ENCODE data around the gene ASF1B. TPM values are rescaled to one million over a fixed set of nuclear protein-coding genes. Genes with fewer than 3 reads are reported as not detected.

The ASF1B gene
- total and polyA plus RNA-seq, 2 experiments from 2014 or later, result 33.3 to 36.9 TPM

DNA sequence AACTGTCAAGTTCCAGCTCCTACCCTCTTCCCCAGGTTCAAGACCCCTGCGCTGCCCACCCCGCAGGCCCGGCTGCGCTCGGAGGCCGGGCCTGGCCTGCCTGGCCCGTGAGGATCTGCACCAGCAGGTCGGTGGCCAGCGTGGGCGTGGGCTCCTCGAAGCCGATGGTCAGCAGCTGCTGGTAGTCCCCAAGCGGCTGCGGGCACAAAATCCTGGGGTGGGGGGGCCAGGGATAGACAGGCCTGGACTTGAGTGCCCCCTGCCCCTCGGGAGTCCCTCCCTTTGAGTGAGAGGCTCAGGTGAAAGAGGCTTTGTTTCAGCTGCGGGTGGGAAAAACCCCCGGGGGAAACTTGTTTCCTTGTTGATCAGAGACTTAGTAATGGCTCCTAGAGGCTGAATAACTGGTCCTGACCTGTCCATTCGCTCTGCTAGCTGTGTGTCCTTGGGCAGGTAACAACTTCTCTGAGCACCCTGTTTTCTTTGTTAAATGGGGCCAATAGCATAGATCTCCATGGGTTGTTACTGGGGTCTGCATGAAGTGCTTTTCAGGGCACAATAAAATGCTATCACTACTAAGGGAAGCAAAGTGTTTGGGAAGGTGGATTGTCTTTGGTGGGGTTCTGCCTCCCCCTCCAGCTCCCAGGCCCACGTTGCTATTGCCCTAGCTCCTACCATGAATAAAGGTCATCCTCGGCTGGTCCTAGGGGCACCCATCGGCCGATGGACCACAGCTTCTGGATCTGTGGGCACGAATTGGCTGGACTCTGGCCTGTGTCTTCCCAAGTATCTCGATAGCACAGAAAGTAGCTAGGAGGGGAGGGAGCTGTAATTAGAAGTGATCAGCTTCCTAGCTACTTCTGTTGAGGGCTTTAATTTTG lies 54.4 kb downstream of the ASF1B start:
- Histone ChIP-seq H3K9me2 (ENCODE audit: insufficient read depth) (no peaks in the 10 kb centered on the region), H3F3A (replicated peaks; ENCODE audit: low read depth) (peaks cover 17% of the 10 kb centered on the region; the same call in 1 of the 2 replicates), H4K20me1 (replicated peaks; ENCODE audit: insufficient read depth) (no peaks in the 10 kb centered on the region), H3K79me2 (replicated peaks; ENCODE audit: insufficient read depth) (no peaks in the 10 kb centered on the region), H3K4me2 (peak overlapping the region; percentile 72), H3K27ac (ENCODE audit: low read depth) (no peak overlapping the region), H3K27me3 (ENCODE audit: insufficient read depth) (peaks cover 35% of the 10 kb centered on the region), H3K36me3 (ENCODE audit: insufficient read depth) (no peaks in the 10 kb centered on the region), H2AFZ (no peak overlapping the region), H3K4me1 (ENCODE audit: insufficient read depth) (peaks cover 10% of the 10 kb centered on the region; the same call in 1 of the 2 replicates), H3K4me3 (peak overlapping the region; percentile 50)
- Mint-ChIP-seq H3K4me3 (peak overlapping the region; percentile 95), H3K27ac (0 out of 2 replicates have a peak overlapping the region, but pooled peaks have one; percentile 75), H3K4me1 (peaks cover 3% of the 10 kb centered on the region; the same call in 1 of the 3 replicates), H3K36me3 (ENCODE audit: low read depth) (no peaks in the 10 kb centered on the region), H3K27me3 (ENCODE audit: insufficient read depth, low read depth, poor library complexity) (peaks cover 5% of the 10 kb centered on the region), H3K9me3 (no peaks in the 10 kb centered on the region)
- no peak for DNase-seq (ENCODE audit: low spot score)
- ATAC-seq, result peak; percentile 16
- TF ChIP-seq POLR2AphosphoS5 (IDR thresholded peaks at IDR 0.05; ENCODE audit: low read depth), result 0 out of 2 replicates have a peak, but pooled peaks have one; percentile 4
- TF ChIP-seq CTCF (conservative IDR thresholded peaks at IDR 0.05; ENCODE audit: low read depth in 2 of 2), result no peak

DNA sequence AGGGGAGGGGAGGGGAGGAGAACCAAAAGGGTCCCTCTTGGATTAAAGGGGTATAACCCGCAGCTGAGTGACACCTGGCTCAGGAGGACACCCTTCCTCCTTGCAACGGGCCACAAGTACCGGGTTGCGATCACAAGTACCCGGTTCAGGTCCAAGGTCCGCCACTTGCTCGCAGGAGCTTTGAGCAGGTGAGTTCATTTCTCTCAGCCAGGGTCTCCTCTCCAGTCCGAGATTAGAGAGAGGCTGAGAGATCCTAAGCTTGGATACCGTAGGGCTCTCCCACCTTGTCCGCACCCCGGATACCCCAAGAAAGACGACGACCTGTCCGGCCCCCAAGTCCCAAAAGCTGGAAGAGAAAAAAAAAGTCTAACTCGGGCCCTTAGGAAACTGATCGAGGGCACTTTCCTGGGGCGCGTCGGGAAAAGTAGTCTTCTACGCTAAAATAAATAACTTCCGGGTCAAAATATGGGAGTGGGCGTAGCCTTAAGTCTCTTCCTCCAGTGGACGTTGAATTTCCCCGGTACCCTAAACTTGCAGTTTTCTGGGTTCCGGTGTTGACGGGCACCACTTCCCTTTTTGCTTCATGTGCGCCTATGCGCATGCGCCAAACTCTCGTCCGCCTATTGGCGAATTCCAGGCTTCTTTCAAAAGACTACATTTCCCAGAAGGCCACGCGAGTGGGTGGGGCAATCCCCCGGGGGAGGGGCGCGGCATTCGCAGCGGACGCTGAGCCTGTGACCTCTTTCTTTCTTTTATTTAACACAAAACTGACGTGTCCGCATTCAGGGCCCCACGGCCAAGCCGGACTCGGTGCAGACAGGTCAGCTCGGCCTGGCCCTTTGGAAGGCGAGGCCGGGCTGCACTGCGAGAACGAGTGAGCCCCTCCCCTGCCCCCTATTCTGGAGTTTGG lies 55.2 kb downstream of the ASF1B start:
- peaks cover 9% of the 10 kb centered on the region for H3K27me3 Mint-ChIP-seq (ENCODE audit: insufficient read depth, low read depth, poor library complexity)
- Histone ChIP-seq H2AFZ (no peak overlapping the region), H3K4me1 (ENCODE audit: insufficient read depth) (peaks cover 10% of the 10 kb centered on the region; the same call in 1 of the 2 replicates), H3K79me2 (replicated peaks; ENCODE audit: insufficient read depth) (no peaks in the 10 kb centered on the region), H3K4me2 (peak overlapping the region; percentile 72), H3K27ac (ENCODE audit: low read depth) (no peak overlapping the region), H3F3A (replicated peaks; ENCODE audit: low read depth) (peaks cover 12% of the 10 kb centered on the region; the same call in 1 of the 2 replicates), H4K20me1 (replicated peaks; ENCODE audit: insufficient read depth) (no peaks in the 10 kb centered on the region), H3K4me3 (peak overlapping the region; percentile 54), H3K36me3 (ENCODE audit: insufficient read depth) (no peaks in the 10 kb centered on the region), H3K9me2 (ENCODE audit: insufficient read depth) (no peaks in the 10 kb centered on the region), H3K27me3 (ENCODE audit: insufficient read depth) (peaks cover 37% of the 10 kb centered on the region)
- no peaks in the 10 kb centered on the region for H3K9me3 Mint-ChIP-seq
- H3K27ac Mint-ChIP-seq, result peak overlapping the region; percentile 90
- DNase-seq (ENCODE audit: low spot score) (peak; percentile 100), ATAC-seq (peak; percentile 85)
- H3K4me3 Mint-ChIP-seq, result peak overlapping the region; percentile 95
- H3K36me3 Mint-ChIP-seq (ENCODE audit: low read depth), result no peaks in the 10 kb centered on the region
- TF ChIP-seq CTCF (conservative IDR thresholded peaks at IDR 0.05; ENCODE audit: low read depth in 2 of 2) (no peak), CREB1 (CRISPR knock-in tag; IDR thresholded peaks at IDR 0.05; ENCODE audit: low read depth) (peak; percentile 82), ETS1 (IDR thresholded peaks at IDR 0.05) (peak; percentile 98), POLR2AphosphoS5 (IDR thresholded peaks at IDR 0.05; ENCODE audit: low read depth) (peak; percentile 35; the same call in 1 of the 2 replicates)
- H3K4me1 Mint-ChIP-seq, result peaks cover 3% of the 10 kb centered on the region; the same call in 1 of the 3 replicates

Measured in GM23338 (cell line).